ENCODE measurements around the gene LRRC10.

Gene LRRC10

DNA sequence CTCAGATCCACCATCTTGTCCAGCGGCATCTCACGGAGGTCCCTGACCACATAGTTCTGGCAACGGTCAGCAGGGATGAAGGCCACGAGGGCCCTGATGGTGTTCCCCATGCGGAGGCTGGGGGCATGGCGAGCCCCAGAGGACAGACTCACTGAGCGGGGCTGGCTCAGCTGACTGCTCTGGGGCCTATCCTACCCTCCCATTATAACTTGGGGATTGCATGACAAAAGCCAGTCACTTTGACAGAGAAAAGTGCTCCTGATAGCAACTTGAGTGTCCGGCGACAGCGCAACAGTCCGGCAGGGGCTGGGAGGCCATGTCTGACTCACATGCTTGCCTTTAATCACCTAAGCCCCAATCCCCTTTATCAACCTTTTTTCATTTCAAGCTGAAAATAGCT lies at the start of gene LRRC10:
LRRC10 (minus strand) TSS at position 179 of the 400 bp plus-strand sequence; CDS start at position 110, 69 bp downstream.
- DNase-seq: no peak

DNA sequence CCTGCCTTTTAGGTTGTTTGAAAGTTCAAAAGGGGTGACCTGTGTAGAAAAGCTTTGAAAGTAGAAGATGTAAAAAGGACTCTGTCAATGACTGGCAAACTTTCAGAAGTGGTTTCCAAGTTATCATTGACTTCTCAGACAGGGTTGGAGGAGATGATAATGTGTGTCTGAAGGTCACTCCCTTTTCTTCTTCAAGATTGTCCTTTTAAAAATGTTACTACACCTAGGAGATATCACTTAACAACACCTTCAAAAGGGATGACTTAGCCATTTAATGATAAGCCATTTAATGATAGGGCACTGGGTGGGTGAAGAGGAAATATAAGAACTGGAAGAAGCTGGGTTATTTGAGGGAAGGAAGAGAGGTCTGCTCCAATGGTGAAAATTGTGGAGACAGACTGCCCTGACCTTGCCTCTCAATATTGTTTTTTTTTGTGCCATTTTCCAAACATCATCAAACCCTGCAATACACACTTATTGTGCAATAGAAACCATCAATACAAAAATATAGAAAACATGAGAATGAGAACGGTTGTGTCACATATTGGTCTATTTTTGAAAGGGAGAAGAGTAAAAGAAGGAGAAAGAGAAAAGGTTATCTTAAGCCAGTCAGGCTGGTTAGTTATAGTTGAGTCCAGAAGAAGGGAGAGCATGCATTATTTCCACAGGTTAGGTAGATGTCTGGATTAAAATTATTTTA lies 49.6 kb upstream of the LRRC10 start:
- DNase-seq: no peak

- no peak for DNase-seq
Observed at GRCh38 chr12:69658203-69658602, 47.5 kb upstream of the LRRC10 start.

DNA sequence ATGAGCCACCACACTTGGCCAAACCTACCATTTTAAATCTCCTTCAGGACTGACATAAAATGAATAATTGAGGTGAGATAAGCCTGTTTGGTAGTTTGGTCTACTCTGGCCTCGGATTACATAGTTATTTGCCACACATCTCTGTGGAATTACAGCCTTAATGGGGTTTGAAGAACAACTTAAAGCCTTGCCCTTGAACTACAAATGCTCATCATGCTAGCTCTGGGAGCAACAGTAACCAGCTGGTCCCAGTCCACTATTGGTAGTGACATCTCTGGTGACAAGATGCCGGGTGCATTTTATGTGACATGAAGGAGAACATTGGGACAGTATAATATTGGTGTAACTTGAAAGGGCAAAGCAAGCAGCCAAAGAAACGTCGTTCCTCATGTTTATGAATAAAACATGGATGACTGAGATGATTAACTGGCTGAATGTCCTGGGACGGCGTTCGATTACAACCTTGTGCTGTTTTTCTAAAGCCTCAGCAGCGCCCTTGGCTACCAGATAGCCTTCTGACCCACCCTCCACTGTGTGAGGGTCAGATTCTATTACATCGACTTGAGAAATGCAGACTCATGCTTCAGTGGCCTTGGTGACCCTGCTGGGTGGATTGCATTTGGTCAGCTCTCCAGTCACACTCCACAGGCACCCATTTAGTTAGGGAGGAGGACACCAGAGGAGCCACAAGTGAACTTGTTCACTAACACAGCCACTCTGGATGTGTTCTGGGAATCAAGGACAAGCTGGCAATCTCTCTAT lies 46.9 kb upstream of the LRRC10 start:
- DNase-seq: no peak

GRCh38 chr12:69655616-69656340 lies 45.1 kb upstream of the LRRC10 start:
- DNase-seq: no peak

- no peak for DNase-seq
Observed at GRCh38 chr12:69653703-69654102, 43.0 kb upstream of the LRRC10 start.

DNA sequence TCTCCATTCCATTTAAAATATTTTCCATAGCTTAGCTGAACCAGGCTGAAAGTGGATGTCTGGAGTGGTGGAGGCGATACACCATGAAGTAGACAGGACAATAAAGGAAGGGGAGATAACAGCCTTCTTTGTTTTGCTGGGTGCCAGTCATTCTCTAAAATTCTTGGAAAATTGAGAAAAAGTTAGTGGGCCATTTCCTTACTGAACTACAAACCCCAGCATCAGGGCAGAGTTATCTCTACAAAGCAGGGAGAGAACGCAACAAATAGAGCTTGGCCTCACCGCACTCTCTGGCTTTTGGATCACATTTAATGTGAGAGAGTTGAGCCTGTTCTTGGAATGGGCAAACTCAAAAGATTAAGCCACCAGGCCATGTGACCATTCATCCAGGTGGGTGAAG lies 41.2 kb upstream of the LRRC10 start:
- DNase-seq: no peak

- DNase-seq: no peak
Observed at GRCh38 chr12:69649529-69649928, 38.8 kb upstream of the LRRC10 start.

DNA sequence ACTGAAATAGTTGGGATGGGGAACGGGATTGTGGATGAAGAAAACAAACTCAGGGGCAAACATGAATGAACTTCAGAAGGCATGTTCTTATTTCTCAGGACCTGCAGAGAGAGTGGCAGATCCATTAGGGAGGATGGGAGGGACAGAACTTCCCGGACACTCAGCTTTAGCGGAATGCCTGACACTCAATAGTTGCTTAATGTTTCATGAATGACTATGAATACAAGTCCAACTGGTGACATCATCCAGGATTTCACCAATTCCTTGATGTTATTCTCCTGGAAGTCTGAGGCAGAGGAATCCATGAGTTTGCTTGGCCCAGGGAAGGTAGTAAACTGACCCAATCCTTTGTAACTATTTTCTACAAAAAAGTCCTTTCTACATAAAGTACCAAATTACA lies 37.8 kb upstream of the LRRC10 start:
- DNase-seq: no peak

DNA sequence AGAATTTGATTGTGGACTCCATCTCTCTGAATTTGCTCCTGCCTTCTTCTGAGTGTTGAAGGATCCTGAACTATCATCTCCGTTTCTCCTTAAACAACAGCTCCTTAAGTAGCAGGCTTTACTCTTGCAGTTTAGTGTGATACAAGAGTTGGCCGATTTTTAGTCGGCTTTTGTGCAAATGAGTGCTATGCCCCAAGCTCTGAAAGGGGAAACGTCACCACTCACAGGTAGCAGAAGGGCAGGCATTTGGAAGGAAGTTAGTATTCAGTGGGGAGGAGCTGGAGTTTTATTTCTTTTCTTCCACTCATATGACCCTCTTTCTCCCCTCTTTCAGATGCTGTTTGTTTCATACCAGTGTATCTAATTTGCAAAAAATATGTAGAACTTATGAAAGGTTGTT lies 36.5 kb upstream of the LRRC10 start:
- DNase-seq: no peak

DNA sequence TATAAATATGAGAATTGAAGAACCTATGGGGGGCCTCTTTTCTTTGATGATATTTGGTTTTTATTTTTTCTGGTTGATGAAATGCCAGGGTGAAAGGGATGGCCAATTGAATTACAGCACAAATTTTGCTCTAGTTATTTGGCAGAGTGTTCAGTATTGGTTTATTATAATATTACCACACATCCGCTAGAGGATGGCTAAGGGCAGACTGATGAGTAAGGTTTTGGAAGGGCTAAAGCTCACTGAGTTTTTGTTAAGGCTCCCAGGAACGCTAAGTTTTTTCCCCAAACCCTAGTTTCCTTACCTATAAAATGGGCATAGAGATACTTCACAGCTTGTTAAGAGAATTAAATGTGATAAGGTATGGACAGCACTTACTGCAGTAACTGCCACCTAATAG lies 34.3 kb upstream of the LRRC10 start:
- no peak for DNase-seq

GRCh38 chr12:69644511-69644910 lies 33.8 kb upstream of the LRRC10 start:
- no peak for DNase-seq

GRCh38 chr12:69642531-69642930 lies 31.8 kb upstream of the LRRC10 start:
- DNase-seq: no peak

GRCh38 chr12:69641546-69641945 lies 30.8 kb upstream of the LRRC10 start:
- DNase-seq: no peak

- DNase-seq: peak; percentile 29
Observed at GRCh38 chr12:69639400-69640016, 28.8 kb upstream of the LRRC10 start.

GRCh38 chr12:69633061-69633460 lies 22.4 kb upstream of the LRRC10 start:
- DNase-seq: no peak

GRCh38 chr12:69630191-69630590 lies 19.5 kb upstream of the LRRC10 start:
- no peak for DNase-seq

DNA sequence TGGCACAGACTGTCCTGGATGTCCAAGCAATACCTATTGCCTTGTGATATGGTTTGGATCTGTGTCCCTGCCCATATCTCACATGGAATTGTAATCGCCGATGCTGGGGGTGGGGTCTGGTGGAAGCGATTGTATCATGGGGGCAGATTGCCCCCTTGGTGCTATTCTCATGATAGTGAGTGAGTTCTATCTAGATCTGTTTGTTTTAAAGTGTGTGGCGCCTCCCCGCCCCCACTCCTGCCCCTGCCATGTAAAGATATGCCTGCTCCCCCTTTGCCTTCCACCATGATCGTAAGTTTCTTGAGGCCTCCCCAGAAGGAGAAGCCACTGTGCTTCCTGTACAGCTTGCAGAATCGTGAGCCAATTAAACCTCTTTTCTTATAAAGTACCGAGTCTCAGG lies 16.8 kb upstream of the LRRC10 start:
- no peak for DNase-seq

DNA sequence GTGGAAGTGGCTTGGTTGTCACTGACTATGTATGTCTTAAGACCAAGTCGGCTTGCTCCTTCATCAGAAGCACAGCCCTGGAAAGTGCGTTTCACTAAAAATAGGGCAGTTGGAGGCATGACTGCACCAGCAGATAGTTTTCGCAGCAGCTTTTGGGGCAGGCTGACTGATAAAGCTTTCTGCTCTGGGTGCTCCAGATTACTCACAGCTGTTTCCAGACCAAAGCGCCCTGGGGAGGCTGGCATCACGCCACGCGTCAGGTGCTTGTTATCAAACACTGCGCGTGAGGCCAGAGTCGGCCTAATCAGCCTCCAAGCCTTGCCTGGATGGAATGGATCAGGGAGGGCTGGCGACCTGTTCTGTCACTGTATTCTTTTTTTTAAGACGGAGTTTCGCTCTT lies 13.3 kb upstream of the LRRC10 start:
- DNase-seq: peak; percentile 73

DNA sequence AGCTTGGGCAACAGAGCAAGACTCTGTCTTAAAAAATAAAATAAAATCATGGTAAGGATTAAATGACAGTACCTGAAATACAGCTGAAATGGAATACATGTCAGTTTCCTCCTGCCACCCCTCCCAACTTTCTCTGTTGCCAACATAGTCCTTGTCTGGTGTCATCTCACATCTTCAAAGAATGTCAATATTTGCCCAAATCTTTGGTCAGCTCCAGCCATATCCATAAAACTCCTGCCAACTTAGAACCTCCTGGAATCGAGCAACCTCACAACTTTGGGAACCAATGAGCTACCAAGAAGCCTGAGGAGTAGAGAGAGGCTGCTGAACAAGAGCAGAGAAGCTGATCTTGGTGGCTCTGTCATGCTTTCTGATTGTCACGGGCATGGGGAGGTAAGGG lies 10.8 kb upstream of the LRRC10 start:
- no peak for DNase-seq

- no peak for DNase-seq
Observed at GRCh38 chr12:69620921-69621320, 10.2 kb upstream of the LRRC10 start.

DNA sequence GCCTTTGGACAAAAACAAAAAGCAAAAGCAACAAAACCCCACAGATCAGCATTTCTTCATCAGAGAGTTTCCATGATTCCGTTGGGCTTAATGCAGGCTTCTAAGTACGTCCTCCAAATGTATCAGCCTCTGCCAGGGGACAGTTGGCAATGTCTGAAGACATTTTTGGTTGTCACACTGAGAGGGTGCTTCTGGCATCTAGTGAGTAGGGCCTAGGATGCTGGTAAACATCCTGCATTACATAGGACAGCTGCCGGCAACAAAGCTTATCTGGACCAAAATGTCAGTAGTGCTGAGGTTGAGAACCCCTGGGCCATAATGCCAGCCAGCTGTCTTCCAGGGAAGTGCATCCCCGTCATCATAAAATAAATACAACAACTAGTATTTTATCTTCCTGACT lies 9.4 kb upstream of the LRRC10 start:
- DNase-seq: no peak

DNA sequence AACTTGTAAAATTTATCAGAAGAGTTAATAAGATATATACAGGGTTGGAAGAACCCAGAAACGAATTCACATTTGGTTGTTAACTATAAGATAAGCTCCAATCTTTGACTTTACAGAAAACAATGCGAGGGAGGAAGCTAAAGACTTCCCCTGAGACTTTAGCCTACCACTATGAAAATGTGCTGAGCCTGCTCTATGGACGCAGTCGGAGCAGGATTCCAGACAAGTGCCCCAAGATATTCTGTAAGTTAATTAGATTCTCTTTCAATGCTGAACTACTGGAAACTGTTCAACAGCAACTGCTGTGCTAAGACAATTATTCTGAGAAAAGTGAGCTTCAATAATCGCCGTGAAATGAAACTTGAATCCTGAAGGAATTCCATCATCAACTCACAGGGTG lies 8.3 kb upstream of the LRRC10 start:
- no peak for DNase-seq

DNA sequence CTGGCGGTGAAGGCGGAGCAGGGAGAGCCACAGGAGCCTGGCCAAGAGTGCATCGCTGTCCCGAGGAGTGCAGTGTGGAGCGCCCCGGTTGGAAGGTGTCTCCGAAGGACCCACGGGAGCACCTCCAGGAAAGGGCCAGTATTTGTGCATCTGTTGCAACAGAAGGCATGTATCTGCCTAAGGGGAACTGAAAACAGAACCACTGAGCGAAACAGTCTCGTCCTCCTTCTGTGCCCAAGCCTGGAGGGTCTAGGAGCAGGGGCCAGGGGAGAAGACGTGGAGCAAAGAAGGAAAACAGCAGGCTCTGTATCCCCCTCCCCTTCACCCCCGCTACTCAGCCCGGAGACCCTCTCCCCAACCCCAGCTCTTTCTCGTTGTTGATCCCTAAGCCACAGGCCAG lies 5.3 kb upstream of the LRRC10 start:
- DNase-seq: no peak
